CD14-positive monocyte (primary cell): ENCODE data around the gene ZNF124. TPM values are rescaled to one million over a fixed set of nuclear protein-coding genes. Genes with fewer than 3 reads are reported as not detected.
A peak's percentile ranks its signal among the peaks of the same experiment; 100 is the strongest.

ENCODE experiments used
- DNase-seq, 3 donors: peaks; one replicate each; pipeline ENCODE4 v3.0.0-alpha.2; 2011 to 2022
- H2AFZ ChIP-seq: 2 replicates; pipeline ENCODE4 v1.6.0; 2012; ENCODE audit warnings: mild to moderate bottlenecking, low read depth, low read length, inconsistent platforms; ENCODE audit not compliant: insufficient read depth, poor library complexity, severe bottlenecking
- H3K27ac ChIP-seq, 2 donors: 1 replicate in 1 of 2; 2 replicates in 1 of 2; pipeline ENCODE4 v1.5.1; 2012 to 2013; ENCODE audit warnings: low read length in 2 of 2, control low read depth in 1 of 2, inconsistent platforms in 1 of 2, low read depth in 1 of 2, mild to moderate bottlenecking in 1 of 2
- H3K27me3 ChIP-seq, 2 donors: one replicate each; pipeline versions ENCODE4 v1.6.0 to v1.6.1; 2011 to 2013; ENCODE audit warnings: low read length in 2 of 2; ENCODE audit not compliant: control insufficient read depth in 2 of 2, insufficient read depth in 2 of 2
- H3K36me3 ChIP-seq, 2 donors: replicated peaks in 1 of 2; 1 replicate in 1 of 2; 2 replicates in 1 of 2; pipeline versions ENCODE4 v1.5.1 to v1.6.1; 2012 to 2013; ENCODE audit warnings: low read length in 2 of 2, control low read depth in 1 of 2, inconsistent platforms in 1 of 2, mild to moderate bottlenecking in 1 of 2; ENCODE audit not compliant: insufficient read depth in 2 of 2, control insufficient read depth in 1 of 2
- H3K4me1 ChIP-seq, 2 donors: 1 replicate in 1 of 2; 2 replicates in 1 of 2; pipeline versions ENCODE4 v1.5.1 to v1.6.1; 2012 to 2013; ENCODE audit warnings: low read length in 2 of 2, control low read depth in 1 of 2, inconsistent platforms in 1 of 2, mild to moderate bottlenecking in 1 of 2, moderate library complexity in 1 of 2; ENCODE audit not compliant: insufficient read depth in 2 of 2, control insufficient read depth in 1 of 2
- H3K4me2 ChIP-seq: replicated peaks from 2 replicates; pipeline ENCODE3; 2012; ENCODE audit warnings: low read length, moderate library complexity, mild to moderate bottlenecking; ENCODE audit not compliant: poor library complexity, severe bottlenecking; ENCODE audit errors: extremely low read depth
- H3K4me3 ChIP-seq, 3 experiments: fragments of 200-600 bp in 1 of 3; sonication (generic) in 1 of 3; replicated peaks in 1 of 3; 1 replicate in 2 of 3; 2 replicates in 1 of 3; pipeline ENCODE4 v1.5.1; 2011 to 2013; ENCODE audit warnings: low read length in 3 of 3, mild to moderate bottlenecking in 3 of 3, control low read depth in 2 of 3, low read depth in 2 of 3, inconsistent platforms in 1 of 3, moderate library complexity in 1 of 3
- H3K79me2 ChIP-seq: 2 replicates; pipeline ENCODE4 v1.6.0; 2012; ENCODE audit warnings: mild to moderate bottlenecking, control low read depth, inconsistent platforms, low read length, moderate library complexity; ENCODE audit not compliant: insufficient read depth
- H3K9ac ChIP-seq: 2 replicates; pipeline ENCODE4 v1.6.0; 2017; ENCODE audit warnings: low read length, mild to moderate bottlenecking; ENCODE audit not compliant: insufficient read depth, poor library complexity, severe bottlenecking
- H3K9me3 ChIP-seq, 2 donors: replicated peaks in 1 of 2; 1 replicate in 1 of 2; 2 replicates in 1 of 2; pipeline versions ENCODE4 v1.5.1 to v1.6.1; 2012 to 2013; ENCODE audit warnings: low read length in 2 of 2, control low read depth in 1 of 2; ENCODE audit not compliant: control insufficient read depth in 1 of 2, insufficient read depth in 1 of 2
- H4K20me1 ChIP-seq: 2 replicates; pipeline ENCODE4 v1.6.0; 2012; ENCODE audit warnings: mild to moderate bottlenecking, low read length, control low read depth, moderate library complexity; ENCODE audit not compliant: insufficient read depth
- H3K27ac Mint-ChIP-seq, 7 donors: one replicate each; pipeline ENCODE4 v1.8.0; 2020; ENCODE audit warnings: mild to moderate bottlenecking in 7 of 7, mixed read lengths in 7 of 7, moderate library complexity in 6 of 7, inconsistent platforms in 2 of 7
- H3K27me3 Mint-ChIP-seq, 3 donors: one replicate each; pipeline ENCODE4 v1.8.0; 2021 to 2022; ENCODE audit warnings: low read depth in 3 of 3, mild to moderate bottlenecking in 3 of 3, mixed read lengths in 3 of 3, moderate library complexity in 3 of 3, inconsistent platforms in 1 of 3
- H3K36me3 Mint-ChIP-seq, 2 donors: one replicate each; pipeline ENCODE4 v1.8.0; 2020; ENCODE audit warnings: mixed read lengths in 2 of 2, inconsistent platforms in 1 of 2, mild to moderate bottlenecking in 1 of 2
- H3K4me1 Mint-ChIP-seq: one replicate; pipeline ENCODE4 v1.8.0; 2020; ENCODE audit warnings: mild to moderate bottlenecking, mixed read lengths
- H3K4me3 Mint-ChIP-seq, 2 donors: one replicate each; pipeline ENCODE4 v1.8.0; 2020; ENCODE audit warnings: mild to moderate bottlenecking in 2 of 2, mixed read lengths in 2 of 2, moderate library complexity in 1 of 2
- H3K9me3 Mint-ChIP-seq, 7 donors: one replicate each; pipeline ENCODE4 v1.8.0; 2020 to 2022; ENCODE audit warnings: mixed read lengths in 7 of 7, mild to moderate bottlenecking in 6 of 7, moderate library complexity in 6 of 7, inconsistent platforms in 2 of 7
- WGBS: methylation state at CpG from one replicate; pipeline ENCODE4 v1.1.5; 2013; ENCODE audit warnings: missing lambda C conversion rate; ENCODE audit not compliant: insufficient coverage; 5-methylcytosine and 5-hydroxymethylcytosine counted together
- intact Hi-C, 2 donors: fragments of 100-400 bp; cut with micrococcal nuclease; formaldehyde crosslinking; loops; one replicate each; pipeline versions ENCODE4 v1.15.0 to v1.15.1; 2023
- polyA plus RNA-seq, 3 donors: library from polyadenylated mRNA; depleted of rRNA in 1 of 3; unstranded in 2 of 3; stranded (reverse) in 1 of 3; fragments of 300-500 nt in 2 of 3; fragments of >200 nt in 1 of 3; fragmentation: Illumina TruSeq in 2 of 3; gene quantifications; 1 replicate in 2 of 3; 2 replicates in 1 of 3; pipeline ENCODE4 v1.2.3, GENCODE V29; 2012 to 2021
- TF ChIP-seq, protein P1 (sequence below): fragments of 200-600 bp; IDR thresholded peaks from one replicate; pipeline ENCODE4 v1.8.0; 2022; ENCODE audit warnings: antibody characterized with exemption, mild to moderate bottlenecking

The ZNF124 gene
- polyA plus RNA-seq, 3 donors = 2.6 to 5.5 (median 5.2) TPM

DNA sequence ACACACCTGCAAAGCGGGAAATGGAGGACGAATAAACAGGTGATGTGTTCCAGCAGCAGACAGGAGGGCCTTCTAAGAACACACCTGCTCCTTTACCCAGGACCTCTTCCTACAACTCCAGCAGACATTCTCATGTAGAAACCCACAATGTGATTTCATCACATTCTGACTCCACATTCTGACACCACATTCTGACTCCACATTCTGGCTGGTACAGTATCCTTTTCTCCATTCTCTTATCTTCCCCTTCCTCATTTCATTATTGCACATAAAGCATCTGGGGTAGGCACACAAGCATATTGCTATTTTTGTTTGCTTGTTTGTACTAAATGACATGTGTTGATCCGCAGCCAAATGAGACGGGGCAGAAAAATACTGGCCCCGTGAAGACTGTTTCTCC is 3.6 kb upstream of the ZNF124 start:
- intact Hi-C loops = no loop called here
- TF ChIP-seq, protein P1, sequence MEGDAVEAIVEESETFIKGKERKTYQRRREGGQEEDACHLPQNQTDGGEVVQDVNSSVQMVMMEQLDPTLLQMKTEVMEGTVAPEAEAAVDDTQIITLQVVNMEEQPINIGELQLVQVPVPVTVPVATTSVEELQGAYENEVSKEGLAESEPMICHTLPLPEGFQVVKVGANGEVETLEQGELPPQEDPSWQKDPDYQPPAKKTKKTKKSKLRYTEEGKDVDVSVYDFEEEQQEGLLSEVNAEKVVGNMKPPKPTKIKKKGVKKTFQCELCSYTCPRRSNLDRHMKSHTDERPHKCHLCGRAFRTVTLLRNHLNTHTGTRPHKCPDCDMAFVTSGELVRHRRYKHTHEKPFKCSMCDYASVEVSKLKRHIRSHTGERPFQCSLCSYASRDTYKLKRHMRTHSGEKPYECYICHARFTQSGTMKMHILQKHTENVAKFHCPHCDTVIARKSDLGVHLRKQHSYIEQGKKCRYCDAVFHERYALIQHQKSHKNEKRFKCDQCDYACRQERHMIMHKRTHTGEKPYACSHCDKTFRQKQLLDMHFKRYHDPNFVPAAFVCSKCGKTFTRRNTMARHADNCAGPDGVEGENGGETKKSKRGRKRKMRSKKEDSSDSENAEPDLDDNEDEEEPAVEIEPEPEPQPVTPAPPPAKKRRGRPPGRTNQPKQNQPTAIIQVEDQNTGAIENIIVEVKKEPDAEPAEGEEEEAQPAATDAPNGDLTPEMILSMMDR = no peak
- peaks cover 0 to 4% of the 10 kb centered on the region in 2 donors for H3K36me3 Mint-ChIP-seq
- H3K27me3 ChIP-seq = no peaks in the 10 kb centered on the region
- H3K79me2 ChIP-seq = no peaks in the 10 kb centered on the region
- peak; percentile 13 to 30 (median 19) for DNase-seq
- peaks cover 4% of the 10 kb centered on the region for H4K20me1 ChIP-seq
- H3K4me3 Mint-ChIP-seq = no peak overlapping the region
- peaks cover 22 to 61% (median 40%) of the 10 kb centered on the region in 7 donors for H3K9me3 Mint-ChIP-seq
- H3K27ac ChIP-seq = no peak overlapping the region
- H3K27me3 Mint-ChIP-seq = peaks cover 0 to 1% (median 0%) of the 10 kb centered on the region in 3 donors
- peaks cover 24% of the 10 kb centered on the region for H3K4me1 Mint-ChIP-seq
- no peak overlapping the region for H3K9ac ChIP-seq
- WGBS = 95% methylated on average over 4 of the region's 5 CpGs
- H2AFZ ChIP-seq = no peak overlapping the region
- no peak overlapping the region for H3K4me3 ChIP-seq
- peaks cover 21% of the 10 kb centered on the region in 2 donors for H3K4me1 ChIP-seq
- no peak overlapping the region for H3K4me2 ChIP-seq
- peaks cover 34 to 45% of the 10 kb centered on the region in 2 donors for H3K9me3 ChIP-seq
- no peaks in the 10 kb centered on the region for H3K36me3 ChIP-seq
- no peak overlapping the region for H3K27ac Mint-ChIP-seq

DNA sequence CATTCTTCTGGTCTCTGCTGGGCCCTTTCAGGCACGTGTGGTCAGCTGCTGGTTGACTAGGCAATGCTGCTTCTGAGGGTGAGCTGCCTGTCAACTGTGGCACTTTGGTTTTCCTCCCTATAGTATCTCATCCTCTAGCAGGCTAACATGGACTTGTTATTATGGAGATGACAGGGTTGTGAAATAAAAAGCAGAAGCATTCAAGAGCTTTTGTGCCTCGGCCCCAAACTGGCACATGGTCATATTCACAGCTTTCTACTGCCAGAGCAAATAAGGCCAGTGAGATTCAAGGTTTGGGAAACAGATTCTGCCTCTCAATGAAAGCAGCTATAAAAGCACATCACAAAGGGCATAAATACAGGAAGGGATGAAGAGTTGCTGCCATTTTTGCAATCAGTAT is 1.6 kb upstream of the ZNF124 start:
- Histone ChIP-seq H3K4me3 (peak overlapping the region in 1 of 3 experiments; percentile 7), H3K4me1 (peaks cover 21% of the 10 kb centered on the region in 2 donors), H3K4me2 (peak overlapping the region; percentile 28), H2AFZ (no peak overlapping the region), H3K36me3 (no peaks in the 10 kb centered on the region), H3K79me2 (peaks cover 12% of the 10 kb centered on the region), H4K20me1 (peaks cover 4% of the 10 kb centered on the region), H3K27ac (peak overlapping the region; percentile 50 to 67), H3K27me3 (no peaks in the 10 kb centered on the region), H3K9ac (no peak overlapping the region), H3K9me3 (peaks cover 25 to 28% of the 10 kb centered on the region in 2 donors)
- WGBS = 0% methylated on average over 2 of the region's 2 CpGs
- Mint-ChIP-seq H3K27me3 (peaks cover 0 to 1% (median 0%) of the 10 kb centered on the region in 3 donors), H3K27ac (peak overlapping the region; percentile 60 to 90 (median 84)), H3K36me3 (peaks cover 8 to 15% of the 10 kb centered on the region in 2 donors), H3K4me1 (peaks cover 34% of the 10 kb centered on the region), H3K9me3 (peaks cover 11 to 49% (median 27%) of the 10 kb centered on the region in 7 donors), H3K4me3 (no peak overlapping the region)
- peak in 1 of 3 donors; percentile 31 for DNase-seq
- intact Hi-C loops = no loop called here
- TF ChIP-seq, protein P1 = no peak
